HG02884 (cell line): ENCODE data around the gene CMTR2.

Experiments used
- ATAC-seq: cut with Tn5 transposase; IDR thresholded peaks from one replicate; pipeline ENCODE4 v1.9.1; 2021; ENCODE audit warnings: mild to moderate bottlenecking, moderate library complexity; ENCODE audit not compliant: unreplicated experiment

Gene CMTR2

GRCh38 chr16:71282943-71283342 is 6.3 kb downstream of the CMTR2 start:
- no peak for ATAC-seq

- ATAC-seq: no peak
Observed at GRCh38 chr16:71276589-71277334, 12.4 kb downstream of the CMTR2 start.

GRCh38 chr16:71273384-71273783 is 15.8 kb downstream of the CMTR2 start:
- no peak for ATAC-seq

- no peak for ATAC-seq
Observed at GRCh38 chr16:71264299-71264698, 24.9 kb downstream of the CMTR2 start.

- no peak for ATAC-seq
Observed at GRCh38 chr16:71263582-71263981, 25.6 kb downstream of the CMTR2 start.

GRCh38 chr16:71262391-71262790 is 26.8 kb downstream of the CMTR2 start:
- no peak for ATAC-seq

- ATAC-seq: no peak
Observed at GRCh38 chr16:71260995-71261394, 28.2 kb downstream of the CMTR2 start.

- no peak for ATAC-seq
Observed at GRCh38 chr16:71259086-71259485, 30.1 kb downstream of the CMTR2 start.

- ATAC-seq: no peak
Observed at GRCh38 chr16:71258372-71258771, 30.8 kb downstream of the CMTR2 start.

GRCh38 chr16:71257768-71258167 is 31.4 kb downstream of the CMTR2 start:
- no peak for ATAC-seq

- no peak for ATAC-seq
Observed at GRCh38 chr16:71255721-71256120, 33.5 kb downstream of the CMTR2 start.

GRCh38 chr16:71254832-71255525 is 34.2 kb downstream of the CMTR2 start:
- ATAC-seq: peak; percentile 66

- ATAC-seq: no peak
Observed at GRCh38 chr16:71250461-71251235, 38.6 kb downstream of the CMTR2 start.

GRCh38 chr16:71249399-71249798 is 39.8 kb downstream of the CMTR2 start:
- ATAC-seq: no peak

- ATAC-seq: no peak
Observed at GRCh38 chr16:71247478-71247877, 41.7 kb downstream of the CMTR2 start.

- ATAC-seq: no peak
Observed at GRCh38 chr16:71246309-71246708, 42.9 kb downstream of the CMTR2 start.

- no peak for ATAC-seq
Observed at GRCh38 chr16:71244521-71244920, 44.7 kb downstream of the CMTR2 start.

- no peak for ATAC-seq
Observed at GRCh38 chr16:71242601-71243000, 46.6 kb downstream of the CMTR2 start.

GRCh38 chr16:71242036-71242435 is 47.2 kb downstream of the CMTR2 start:
- ATAC-seq: no peak
